ENCODE results near the gene SCN9A. TPM values are rescaled to one million over a fixed set of nuclear protein-coding genes. Genes with fewer than 3 reads are reported as not detected.
A peak's percentile ranks its signal among the peaks of the same experiment; 100 is the strongest.

Gene SCN9A
- total RNA-seq, result 10 to 100 TPM in 1 of 2 donors, under 1 TPM in 1; 0.46 to 44.1 TPM

DNA sequence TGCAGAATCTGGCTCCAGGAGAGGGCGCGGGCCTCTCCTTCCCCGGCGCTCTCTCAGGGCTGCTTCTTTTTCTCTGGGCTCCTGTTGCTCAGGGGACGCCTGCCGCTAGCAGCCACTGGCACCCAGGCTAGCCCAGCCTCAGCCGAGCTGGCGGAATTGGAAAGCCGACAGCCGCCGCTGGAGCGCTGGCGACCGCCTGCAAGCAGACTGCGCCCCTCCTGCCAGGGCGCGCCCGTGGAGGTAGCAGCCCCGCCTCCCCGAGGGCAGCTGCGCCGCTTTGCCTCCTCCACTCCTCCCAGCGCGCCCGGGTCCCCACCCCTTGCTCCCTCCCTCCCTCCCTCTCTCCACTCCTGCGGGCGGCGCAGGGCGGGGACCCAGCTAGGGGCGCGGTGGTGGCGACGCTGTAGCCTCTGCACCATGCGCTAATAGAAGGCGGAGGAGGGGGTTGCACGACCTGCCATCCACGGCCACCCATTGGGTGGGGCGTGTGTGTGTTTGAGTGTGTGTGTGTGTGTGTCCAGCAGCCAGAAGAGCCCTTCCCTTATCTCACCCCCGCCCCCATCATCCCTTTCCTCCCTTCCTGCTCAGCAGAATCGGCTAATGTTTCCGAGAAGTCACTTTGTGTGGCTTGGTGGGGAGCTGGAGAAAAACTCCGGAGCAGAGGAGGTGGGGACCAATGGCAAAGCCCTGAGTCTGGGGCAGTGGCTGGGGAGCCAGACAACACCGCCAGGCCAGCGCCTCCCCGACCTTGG lies at the start of gene SCN9A:
Gene SCN9A (minus strand): TSS at position 209 of the 752 bp plus-strand sequence. CDS start 64,188 bp downstream, outside the sequence.
- DNase-seq (ENCODE audit: low spot score), result peak; percentile 62
- TF ChIP-seq POLR2AphosphoS5 (IDR thresholded peaks at IDR 0.05) (no peak), POLR2A (IDR thresholded peaks at IDR 0.05) (no peak)
- TF ChIP-seq, protein P1, sequence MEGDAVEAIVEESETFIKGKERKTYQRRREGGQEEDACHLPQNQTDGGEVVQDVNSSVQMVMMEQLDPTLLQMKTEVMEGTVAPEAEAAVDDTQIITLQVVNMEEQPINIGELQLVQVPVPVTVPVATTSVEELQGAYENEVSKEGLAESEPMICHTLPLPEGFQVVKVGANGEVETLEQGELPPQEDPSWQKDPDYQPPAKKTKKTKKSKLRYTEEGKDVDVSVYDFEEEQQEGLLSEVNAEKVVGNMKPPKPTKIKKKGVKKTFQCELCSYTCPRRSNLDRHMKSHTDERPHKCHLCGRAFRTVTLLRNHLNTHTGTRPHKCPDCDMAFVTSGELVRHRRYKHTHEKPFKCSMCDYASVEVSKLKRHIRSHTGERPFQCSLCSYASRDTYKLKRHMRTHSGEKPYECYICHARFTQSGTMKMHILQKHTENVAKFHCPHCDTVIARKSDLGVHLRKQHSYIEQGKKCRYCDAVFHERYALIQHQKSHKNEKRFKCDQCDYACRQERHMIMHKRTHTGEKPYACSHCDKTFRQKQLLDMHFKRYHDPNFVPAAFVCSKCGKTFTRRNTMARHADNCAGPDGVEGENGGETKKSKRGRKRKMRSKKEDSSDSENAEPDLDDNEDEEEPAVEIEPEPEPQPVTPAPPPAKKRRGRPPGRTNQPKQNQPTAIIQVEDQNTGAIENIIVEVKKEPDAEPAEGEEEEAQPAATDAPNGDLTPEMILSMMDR (IDR thresholded peaks at IDR 0.05), result no peak
- H3K27me3 ChIP-seq (replicated peaks; ENCODE audit: insufficient read depth), result no peaks in the 10 kb centered on the region
- H3K9me3 ChIP-seq, result no peaks in the 10 kb centered on the region
- H3K4me3 ChIP-seq, result peak within 1 kb of the TSS; percentile 31 to 37
- H3K4me1 ChIP-seq (replicated peaks), result no peaks in the 10 kb centered on the region
- H3K36me3 ChIP-seq, result no peaks in the 10 kb centered on the region
- H3K27ac ChIP-seq, result no peak within 1 kb of the TSS
- intact Hi-C loops (cut with DNase I), result no loop called here
- WGBS, result under 1% methylated on average over 35 of the region's 45 CpGs

DNA sequence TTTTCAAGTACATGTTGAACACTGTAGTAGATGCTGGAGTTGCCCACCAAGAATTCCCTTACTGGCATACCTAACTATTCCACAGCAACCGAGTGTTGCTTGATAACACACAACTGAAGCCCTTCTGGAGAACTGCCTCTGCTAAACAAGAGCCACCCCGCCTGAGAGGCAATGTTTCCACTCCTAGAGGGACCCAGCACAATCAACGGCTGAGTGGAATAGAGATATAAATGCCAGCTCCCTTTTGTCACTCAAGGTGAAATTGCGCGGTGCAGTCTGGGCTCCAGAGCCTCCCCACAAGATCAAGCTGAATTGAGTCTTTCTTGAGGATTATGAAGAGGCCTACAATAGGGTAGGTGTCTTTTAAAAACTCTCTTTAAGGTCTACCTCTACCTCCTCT lies 49.1 kb upstream of the SCN9A start:
- DNase-seq (ENCODE audit: low spot score), result no peak
- WGBS, result 94% methylated on average over 5 of the region's 5 CpGs
- Histone ChIP-seq H3K27me3 (replicated peaks; ENCODE audit: insufficient read depth) (no peaks in the 10 kb centered on the region), H3K36me3 (no peaks in the 10 kb centered on the region), H3K4me3 (no peak overlapping the region), H3K9me3 (no peaks in the 10 kb centered on the region), H3K27ac (no peak overlapping the region), H3K4me1 (replicated peaks) (no peaks in the 10 kb centered on the region)
- TF ChIP-seq, protein P1 (IDR thresholded peaks at IDR 0.05), result no peak
- TF ChIP-seq POLR2AphosphoS5 (IDR thresholded peaks at IDR 0.05) (no peak), POLR2A (IDR thresholded peaks at IDR 0.05) (no peak)
- intact Hi-C loops (cut with DNase I), result no loop called here

DNA sequence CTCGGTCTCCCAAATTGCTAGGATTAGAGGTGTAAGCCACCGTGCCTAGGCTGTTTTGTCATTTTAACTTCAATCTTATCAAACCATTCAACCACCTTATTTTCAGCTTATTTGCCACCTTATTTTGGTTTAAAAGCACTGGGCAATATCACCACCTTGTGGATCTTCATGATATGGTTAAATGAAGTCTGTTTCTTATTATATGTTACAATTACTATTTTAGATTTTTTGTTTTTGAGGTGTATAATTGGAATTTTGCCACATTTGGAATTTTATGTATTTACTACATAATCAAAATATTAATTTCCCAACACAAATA lies 43.8 kb upstream of the SCN9A start:
- DNase-seq (ENCODE audit: low spot score), result no peak
- Histone ChIP-seq H3K27me3 (replicated peaks; ENCODE audit: insufficient read depth) (no peaks in the 10 kb centered on the region), H3K4me1 (replicated peaks) (no peaks in the 10 kb centered on the region), H3K9me3 (no peaks in the 10 kb centered on the region), H3K36me3 (no peaks in the 10 kb centered on the region), H3K27ac (no peak overlapping the region), H3K4me3 (no peak overlapping the region)
- 30% methylated on average over 2 of the region's 2 CpGs for WGBS
- intact Hi-C loops (cut with DNase I), result no loop called here
- TF ChIP-seq POLR2AphosphoS5 (IDR thresholded peaks at IDR 0.05) (no peak), POLR2A (IDR thresholded peaks at IDR 0.05) (no peak)
- TF ChIP-seq, protein P1 (IDR thresholded peaks at IDR 0.05), result peak in 1 of 4 experiments; percentile 16

DNA sequence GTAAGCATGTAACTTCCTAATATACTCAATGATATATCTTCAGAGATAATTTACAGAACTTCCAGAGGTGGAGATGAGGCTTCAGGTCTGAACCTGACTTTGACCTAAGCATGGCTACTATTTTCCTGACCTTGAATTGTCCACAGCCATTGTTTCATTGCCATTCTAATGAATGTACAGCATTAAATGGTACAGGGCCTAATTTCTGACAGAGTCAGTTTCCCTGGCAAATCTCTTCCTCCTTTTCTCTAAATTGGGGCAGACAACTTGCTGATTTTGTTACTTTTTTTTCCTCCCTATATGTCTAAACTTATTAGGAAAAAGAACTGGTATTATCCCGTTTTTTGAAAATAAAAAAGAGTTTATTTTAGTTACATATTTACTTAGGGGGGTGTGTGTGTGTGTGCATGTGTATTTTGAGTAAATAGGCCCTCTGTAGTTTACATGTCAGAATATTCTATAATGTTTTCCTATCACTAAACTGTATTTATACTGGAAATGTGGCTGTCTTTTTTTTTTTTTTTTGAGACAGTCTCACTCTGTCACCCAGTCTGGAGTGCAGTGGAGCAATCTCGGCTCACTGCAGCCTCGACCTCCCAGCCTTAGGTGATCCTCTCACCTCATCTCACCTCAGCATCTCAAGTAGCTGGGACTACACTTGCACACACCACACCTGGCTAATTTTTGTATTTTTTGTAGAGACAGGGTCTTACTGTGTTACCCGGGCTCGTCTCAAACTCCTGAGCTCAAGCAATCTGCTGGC lies 43.3 kb upstream of the SCN9A start:
- Histone ChIP-seq H3K27me3 (replicated peaks; ENCODE audit: insufficient read depth) (no peaks in the 10 kb centered on the region), H3K36me3 (no peaks in the 10 kb centered on the region), H3K9me3 (no peaks in the 10 kb centered on the region), H3K27ac (no peak overlapping the region), H3K4me3 (no peak overlapping the region), H3K4me1 (replicated peaks) (no peaks in the 10 kb centered on the region)
- WGBS, result 49% methylated on average over 5 of the region's 5 CpGs
- TF ChIP-seq, protein P1 (IDR thresholded peaks at IDR 0.05), result no peak
- TF ChIP-seq POLR2A (IDR thresholded peaks at IDR 0.05) (no peak), POLR2AphosphoS5 (IDR thresholded peaks at IDR 0.05) (no peak)
- intact Hi-C loops (cut with DNase I), result no loop called here
- no peak for DNase-seq (ENCODE audit: low spot score)
